ENCODE results near the gene MTRF1L. TPM values are rescaled to one million over a fixed set of nuclear protein-coding genes. Genes with fewer than 3 reads are reported as not detected.

The MTRF1L gene
- total and polyA plus RNA-seq, 2 of the 13 experiments (the other 11 are each of a cell fraction or from before 2014, with no cell fraction given): 17.6 to 28.7 TPM

DNA sequence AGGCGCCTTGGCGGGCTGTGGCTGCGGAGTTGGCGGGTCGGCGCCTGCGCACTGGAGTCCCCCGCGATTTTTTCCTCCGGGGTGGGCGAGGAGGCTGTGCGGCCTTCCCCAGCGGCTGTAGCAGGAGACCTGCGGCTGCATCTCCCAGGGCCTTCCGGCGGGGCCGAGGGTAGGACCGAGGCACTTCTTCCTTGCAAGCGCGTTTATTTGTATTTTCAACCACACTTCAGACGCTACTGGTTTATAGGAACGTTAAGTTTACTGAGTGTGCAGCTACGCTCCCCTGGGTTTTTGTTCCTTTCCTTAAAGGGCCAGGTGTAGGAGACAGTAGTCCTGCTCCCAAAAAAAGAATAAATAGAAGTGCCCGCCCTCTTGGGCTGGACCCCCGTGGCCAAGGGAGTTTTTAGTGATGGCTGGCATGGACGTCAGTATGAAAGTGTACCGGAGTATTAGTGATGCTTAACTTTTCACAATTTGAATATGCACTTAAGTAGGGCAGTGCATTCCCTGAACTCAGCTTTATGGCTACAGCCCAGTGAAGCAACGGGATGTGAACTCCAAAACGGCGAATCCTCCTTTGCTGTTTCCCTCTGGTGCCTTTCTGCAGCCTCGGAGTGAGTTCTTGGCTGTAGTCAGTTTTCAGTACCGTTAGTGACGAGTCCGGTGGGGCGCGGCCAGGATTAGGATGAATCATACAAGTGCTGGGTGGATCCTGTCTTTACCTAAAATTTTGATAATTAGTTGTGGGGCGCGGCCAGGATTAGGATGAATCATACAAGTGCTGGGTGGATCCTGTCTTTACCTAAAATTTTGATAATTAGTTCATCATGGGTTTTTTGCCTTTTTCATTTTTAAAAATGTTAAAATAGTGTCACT is 18.6 kb downstream of the MTRF1L start (continued):
- TF ChIP-seq, protein P1, sequence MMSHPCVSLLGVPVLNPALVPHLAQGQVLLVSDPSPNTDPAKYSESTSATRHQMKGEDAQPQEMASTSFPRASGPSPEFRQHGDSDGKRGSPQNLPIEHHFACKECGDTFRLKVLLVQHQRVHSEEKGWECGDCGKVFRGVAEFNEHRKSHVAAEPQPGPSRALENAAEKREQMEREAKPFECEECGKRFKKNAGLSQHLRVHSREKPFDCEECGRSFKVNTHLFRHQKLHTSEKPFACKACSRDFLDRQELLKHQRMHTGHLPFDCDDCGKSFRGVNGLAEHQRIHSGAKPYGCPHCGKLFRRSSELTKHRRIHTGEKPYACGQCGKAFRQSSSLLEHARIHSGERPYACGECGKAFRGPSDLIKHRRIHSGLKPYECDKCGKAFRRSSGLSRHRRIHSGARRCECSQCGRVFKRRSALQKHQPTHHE (CRISPR knock-in tag; IDR thresholded peaks at IDR 0.05; ENCODE audit: borderline replicate concordance): peak; percentile 41; the same call in 1 of the 2 replicates
- TF ChIP-seq JUND (CRISPR knock-in tag; IDR thresholded peaks at IDR 0.05) (no peak), NFE2L1 (CRISPR knock-in tag; IDR thresholded peaks at IDR 0.05; ENCODE audit: borderline replicate concordance) (no peak), NAIF1 (CRISPR knock-in tag; IDR thresholded peaks at IDR 0.05; ENCODE audit: borderline replicate concordance) (peak; percentile 61), ZNF20 (CRISPR knock-in tag; IDR thresholded peaks at IDR 0.05) (no peak), AGO2 (optimal IDR thresholded peaks at IDR 0.05; ENCODE audit: low read depth, low read length) (no peak), FOXJ3 (CRISPR knock-in tag; IDR thresholded peaks at IDR 0.05; ENCODE audit: borderline replicate concordance) (peak; percentile 65; the same call in 1 of the 2 replicates), KDM5A (IDR thresholded peaks at IDR 0.05; ENCODE audit: borderline replicate concordance, low read length) (peak; percentile 89; the same call in 1 of the 2 replicates), EED (CRISPR knock-in tag; IDR thresholded peaks at IDR 0.05) (0 out of 2 replicates have a peak, but pooled peaks have one; percentile 40), CBFB (CRISPR knock-in tag; IDR thresholded peaks at IDR 0.05) (no peak), PHB2 (IDR thresholded peaks at IDR 0.05; ENCODE audit: partially characterized antibody) (no peak), FOXK2 (IDR thresholded peaks at IDR 0.05) (no peak), ISL2 (CRISPR knock-in tag; IDR thresholded peaks at IDR 0.05) (peak; percentile 52), NFYB (CRISPR knock-in tag; IDR thresholded peaks at IDR 0.05) (no peak), ZNF280D (CRISPR knock-in tag; IDR thresholded peaks at IDR 0.05) (0 out of 2 replicates have a peak, but pooled peaks have one; percentile 6), BORCS8-MEF2B (CRISPR knock-in tag; IDR thresholded peaks at IDR 0.05) (no peak), SNAPC2 (CRISPR knock-in tag; IDR thresholded peaks at IDR 0.05) (peak; percentile 29; the same call in 1 of the 2 replicates), PHF21A (CRISPR knock-in tag; IDR thresholded peaks at IDR 0.05) (no peak; the same call in 1 of the 2 replicates), GPN1 (CRISPR knock-in tag; IDR thresholded peaks at IDR 0.05; ENCODE audit: borderline replicate concordance) (no peak), ZNF503 (CRISPR knock-in tag; IDR thresholded peaks at IDR 0.05) (0 out of 2 replicates have a peak, but pooled peaks have one; percentile 4), ZBTB7B (CRISPR knock-in tag; IDR thresholded peaks at IDR 0.05) (no peak; the same call in 1 of the 2 replicates), FOXK1 (CRISPR knock-in tag; IDR thresholded peaks at IDR 0.05; ENCODE audit: borderline replicate concordance, low read depth) (no peak; the same call in 1 of the 2 replicates)
- TF ChIP-seq, protein P2, sequence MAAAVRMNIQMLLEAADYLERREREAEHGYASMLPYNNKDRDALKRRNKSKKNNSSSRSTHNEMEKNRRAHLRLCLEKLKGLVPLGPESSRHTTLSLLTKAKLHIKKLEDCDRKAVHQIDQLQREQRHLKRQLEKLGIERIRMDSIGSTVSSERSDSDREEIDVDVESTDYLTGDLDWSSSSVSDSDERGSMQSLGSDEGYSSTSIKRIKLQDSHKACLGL (CRISPR knock-in tag; IDR thresholded peaks at IDR 0.05): 0 out of 2 replicates have a peak, but pooled peaks have one; percentile 73

All from HepG2 (cell line).